Kidney (tissue), 14 donors: Measurements from ENCODE around the gene GUK1. TPM values are rescaled to one million over a fixed set of nuclear protein-coding genes. Genes with fewer than 3 reads are reported as not detected.

Experiments
- DNase-seq, 5 donors: peaks; one replicate each; pipeline ENCODE4 v3.0.0-alpha.2; 2013 to 2020
- FAIRE-seq: peaks from 2 replicates; lab custom pipeline; 2012; peaks lifted over from hg19 to GRCh38; lab: Jason Lieb, UNC
- H3K27ac ChIP-seq, 2 donors: one replicate each; pipeline ENCODE4 v1.7.0; 2013; ENCODE audit warnings: low read depth in 2 of 2, low read length in 2 of 2, inconsistent platforms in 1 of 2
- H3K27me3 ChIP-seq: one replicate; pipeline ENCODE4 v1.7.1; 2013; ENCODE audit warnings: low read length, inconsistent platforms; ENCODE audit not compliant: control insufficient read depth, insufficient read depth
- H3K36me3 ChIP-seq, 3 donors: one replicate each; pipeline versions ENCODE4 v1.7.0 to v1.7.1; 2013; ENCODE audit warnings: low read length in 3 of 3, control low read depth in 1 of 3, inconsistent platforms in 1 of 3; ENCODE audit not compliant: insufficient read depth in 3 of 3, control insufficient read depth in 2 of 3
- H3K4me1 ChIP-seq, 3 donors: one replicate each; pipeline versions ENCODE4 v1.7.0 to v1.7.1; 2013; ENCODE audit warnings: low read length in 3 of 3, inconsistent platforms in 1 of 3, low read depth in 1 of 3; ENCODE audit not compliant: control insufficient read depth in 2 of 3, insufficient read depth in 2 of 3
- H3K4me3 ChIP-seq, 3 donors: one replicate each; pipeline versions ENCODE4 v1.7.0 to v1.8.1; 2013; ENCODE audit warnings: low read length in 3 of 3, control low read depth in 1 of 3, inconsistent platforms in 1 of 3
- H3K9ac ChIP-seq, 3 donors: one replicate each; pipeline versions ENCODE4 v1.7.0 to v1.7.1; 2013; ENCODE audit warnings: low read length in 3 of 3, control low read depth in 1 of 3, inconsistent platforms in 1 of 3
- H3K9me3 ChIP-seq, 3 donors: one replicate each; pipeline versions ENCODE4 v1.7.0 to v1.7.1; 2013; ENCODE audit warnings: low read length in 3 of 3, control low read depth in 1 of 3, inconsistent platforms in 1 of 3; ENCODE audit not compliant: control insufficient read depth in 2 of 3, insufficient read depth in 1 of 3
- CTCF ChIP-seq: IDR thresholded peaks from 3 replicates; pipeline ENCODE4 v1.5.1; 2012; ENCODE audit warnings: mild to moderate bottlenecking, moderate library complexity, borderline replicate concordance; ENCODE audit not compliant: insufficient read depth; ENCODE audit errors: extremely low read depth
- intact Hi-C: fragments of 100-400 bp; cut with DNase I; formaldehyde crosslinking; loops from one replicate; pipeline ENCODE4 v1.11.1; 2022
- microRNA-seq: library from miRNA; unstranded; fragments of <30 nt; microRNA quantifications from one replicate; pipeline ENCODE4 v1.2.0, GENCODE V29; 2020
- polyA plus RNA-seq: library from polyadenylated mRNA; stranded (reverse); fragments of 350-450 nt; fragmentation: Illumina TruSeq; extraction: RNeasy Lipid Tissue Mini Kit (QIAGEN cat#74804); gene quantifications from one replicate; pipeline ENCODE4 v1.2.3, GENCODE V29; 2014; ENCODE audit warnings: low read depth, low replicate concordance; ENCODE audit not compliant: insufficient read depth
- total RNA-seq: library from RNA; stranded (reverse); fragmentation: NEBNext Ultra II Directional; extraction: Animal tissue kit (Norgen Biotek cat#: 25700); gene quantifications from one replicate; pipeline ENCODE4 v1.2.1, GENCODE V29; 2021
- donor health status: control.
- donor health status: control.
- donor health status: control.
- donor health status: control.
- donor health status: control.
- donor health status: DM: yes; HTN: yes; CAD: no.
- donor health status: Normal renal cell carcinoma (clear cell type).

GUK1 gene
- total and polyA plus RNA-seq, 2 donors from 2014 or later: 221 to 410 TPM

- Histone ChIP-seq H3K27me3 (no peaks in the 10 kb centered on the region), H3K27ac (no peak overlapping the region), H3K4me3 (no peak overlapping the region), H3K9ac (no peak overlapping the region), H3K9me3 (peaks cover 0 to 14% (median 0%) of the 10 kb centered on the region in 3 donors), H3K36me3 (no peaks in the 10 kb centered on the region), H3K4me1 (no peaks in the 10 kb centered on the region)
- intact Hi-C loops: no loop called here
- TF ChIP-seq CTCF: no peak
- FAIRE-seq (no peak), DNase-seq (no peak)
These were observed 55.1 kb downstream of the GUK1 start for GRCh38 chr1:228194921-228195812.

GRCh38 chr1:228197555-228198147 lies 57.6 kb downstream of the GUK1 start:
- intact Hi-C loops: no loop called here
- DNase-seq: peak in 2 of 5 donors; percentile 9 to 12
- no peak overlapping the region for H3K4me3 ChIP-seq
- no peak for FAIRE-seq
- H3K36me3 ChIP-seq: no peaks in the 10 kb centered on the region
- no peak overlapping the region for H3K9ac ChIP-seq
- H3K27ac ChIP-seq: no peak overlapping the region
- TF ChIP-seq CTCF: no peak
- H3K4me1 ChIP-seq: no peaks in the 10 kb centered on the region
- peaks cover 0 to 14% (median 0%) of the 10 kb centered on the region in 3 donors for H3K9me3 ChIP-seq
- H3K27me3 ChIP-seq: no peaks in the 10 kb centered on the region

Small RNA genes within 50 kb of the gene (microRNA-seq; reads per million reads assigned to microRNA genes)
- 3.4 reads per million, percentile 2 among the genes with 10 or more reads in this experiment for gene MIR3620

Other genes with a start within 250 kb of the GUK1 start
- 3.1 TPM for gene WNT9A, start 192.3 kb upstream of the GUK1 start, total RNA-seq
- 0.58 TPM for gene WNT9A, start 192.3 kb upstream of the GUK1 start, polyA plus RNA-seq
- gene WNT3A, start 133.3 kb upstream of the GUK1 start, total RNA-seq: not detected
- not detected for gene WNT3A, start 133.3 kb upstream of the GUK1 start, polyA plus RNA-seq
- 383 TPM for gene ARF1, start 57.6 kb upstream of the GUK1 start, total RNA-seq
- gene ARF1, start 57.6 kb upstream of the GUK1 start, polyA plus RNA-seq: 398 TPM
- gene C1orf35, start 37.0 kb upstream of the GUK1 start, total RNA-seq: 17.4 TPM
- 17.6 TPM for gene C1orf35, start 37.0 kb upstream of the GUK1 start, polyA plus RNA-seq
- gene MRPL55, start 31.0 kb upstream of the GUK1 start, total RNA-seq: 37.8 TPM
- 141 TPM for gene MRPL55, start 31.0 kb upstream of the GUK1 start, polyA plus RNA-seq
- gene GJC2, start 9.7 kb downstream of the GUK1 start, total RNA-seq: 6.0 TPM
- 0.73 TPM for gene GJC2, start 9.7 kb downstream of the GUK1 start, polyA plus RNA-seq
- gene IBA57, start 25.5 kb downstream of the GUK1 start, total RNA-seq: 13.0 TPM
- 4.7 TPM for gene IBA57, start 25.5 kb downstream of the GUK1 start, polyA plus RNA-seq
- gene OBSCN, start 67.8 kb downstream of the GUK1 start, total RNA-seq: 30.0 TPM
- 14.5 TPM for gene OBSCN, start 67.8 kb downstream of the GUK1 start, polyA plus RNA-seq